ENCODE data around the gene QDPR. TPM values are rescaled to one million over a fixed set of nuclear protein-coding genes. Genes with fewer than 3 reads are reported as not detected.
"Not testable (repeated sequence)": the region's sequence is repeated elsewhere in the genome, so short reads cannot be mapped to it uniquely, and the experiment has no call there.

Gene QDPR
- total RNA-seq, 1 experiment from 2014 or later = 9.9 TPM

GRCh38 chr4:17491196-17491595 is 20.7 kb downstream of the QDPR start:
- DNase-seq (ENCODE audit: low spot score) = no peak

- DNase-seq (ENCODE audit: low spot score) = no peak
Observed at GRCh38 chr4:17490575-17491059, 21.3 kb downstream of the QDPR start.

GRCh38 chr4:17489721-17490120 is 22.2 kb downstream of the QDPR start:
- DNase-seq (ENCODE audit: low spot score) = no peak

GRCh38 chr4:17489123-17489522 is 22.8 kb downstream of the QDPR start:
- no peak for DNase-seq (ENCODE audit: low spot score)

GRCh38 chr4:17482716-17483115 is 29.2 kb downstream of the QDPR start:
- no peak for DNase-seq (ENCODE audit: low spot score)

GRCh38 chr4:17480955-17481354 is 30.9 kb downstream of the QDPR start:
- no peak for DNase-seq (ENCODE audit: low spot score)

- no peak for DNase-seq (ENCODE audit: low spot score)
Observed at GRCh38 chr4:17480210-17480927, 31.5 kb downstream of the QDPR start.

GRCh38 chr4:17477774-17478472 is 34.0 kb downstream of the QDPR start:
- no peak for DNase-seq (ENCODE audit: low spot score)

GRCh38 chr4:17476853-17477252 is 35.0 kb downstream of the QDPR start:
- no peak for DNase-seq (ENCODE audit: low spot score)

GRCh38 chr4:17475481-17475880 is 36.4 kb downstream of the QDPR start:
- no peak for DNase-seq (ENCODE audit: low spot score)

- DNase-seq (ENCODE audit: low spot score) = no peak
Observed at GRCh38 chr4:17469931-17470674, 41.8 kb downstream of the QDPR start.

- DNase-seq (ENCODE audit: low spot score) = peak; percentile 23
Observed at GRCh38 chr4:17468619-17469221, 43.2 kb downstream of the QDPR start.

- no peak for DNase-seq (ENCODE audit: low spot score)
Observed at GRCh38 chr4:17463606-17464005, 48.3 kb downstream of the QDPR start.

- no peak for DNase-seq (ENCODE audit: low spot score)
Observed at GRCh38 chr4:17450269-17450804, 61.6 kb downstream of the QDPR start.

- no peak for DNase-seq (ENCODE audit: low spot score)
Observed at GRCh38 chr4:17448689-17449088, 63.2 kb downstream of the QDPR start.

GRCh38 chr4:17447675-17448298 is 64.1 kb downstream of the QDPR start:
- peak; percentile 48 for DNase-seq (ENCODE audit: low spot score)

- no peak for DNase-seq (ENCODE audit: low spot score)
Observed at GRCh38 chr4:17447056-17447455, 64.8 kb downstream of the QDPR start.

GRCh38 chr4:17442477-17442876 is 69.4 kb downstream of the QDPR start:
- not testable (repeated sequence) for DNase-seq (ENCODE audit: low spot score)

- no peak for DNase-seq (ENCODE audit: low spot score)
Observed at GRCh38 chr4:17437396-17437795, 74.5 kb downstream of the QDPR start.

- DNase-seq (ENCODE audit: low spot score) = no peak
Observed at GRCh38 chr4:17436750-17437090, 75.2 kb downstream of the QDPR start.

Data from A172 (cell line).